ENCODE data around the gene SFSWAP. TPM values are rescaled to one million over a fixed set of nuclear protein-coding genes. Genes with fewer than 3 reads are reported as not detected.

The SFSWAP gene
- total RNA-seq, 1 donor from 2014 or later, result 83.3 TPM

- Mint-ChIP-seq H3K36me3 (ENCODE audit: low read depth) (peaks cover 2% of the 10 kb centered on the region), H3K27me3 (ENCODE audit: low read depth) (peaks cover 2% of the 10 kb centered on the region), H3K27ac (ENCODE audit: unreplicated experiment) (no peak overlapping the region), H3K4me1 (peaks cover 10% of the 10 kb centered on the region), H3K4me3 (no peak overlapping the region), H3K9me3 (peaks cover 5% of the 10 kb centered on the region)
- TF ChIP-seq CTCF (conservative IDR thresholded peaks at IDR 0.05), result no peak
- DNase-seq (ENCODE audit: low read depth, low spot score), result no peak
Observed at GRCh38 chr12:131693149-131693548, 17.7 kb upstream of the SFSWAP start.

GRCh38 chr12:131694116-131694838, 16.6 kb upstream of the SFSWAP start:
- Mint-ChIP-seq H3K36me3 (ENCODE audit: low read depth) (no peaks in the 10 kb centered on the region), H3K27ac (ENCODE audit: unreplicated experiment) (peak overlapping the region; percentile 12), H3K4me1 (peaks cover 6% of the 10 kb centered on the region), H3K27me3 (ENCODE audit: low read depth) (peaks cover 2% of the 10 kb centered on the region), H3K9me3 (peaks cover 1% of the 10 kb centered on the region), H3K4me3 (peak overlapping the region; percentile 19)
- TF ChIP-seq CTCF (conservative IDR thresholded peaks at IDR 0.05), result no peak
- DNase-seq (ENCODE audit: low read depth, low spot score), result no peak

- DNase-seq (ENCODE audit: low read depth, low spot score), result no peak
- Mint-ChIP-seq H3K4me1 (peaks cover 6% of the 10 kb centered on the region), H3K36me3 (ENCODE audit: low read depth) (no peaks in the 10 kb centered on the region), H3K27me3 (ENCODE audit: low read depth) (peaks cover 4% of the 10 kb centered on the region), H3K9me3 (no peaks in the 10 kb centered on the region), H3K4me3 (no peak overlapping the region), H3K27ac (ENCODE audit: unreplicated experiment) (no peak overlapping the region)
- TF ChIP-seq CTCF (conservative IDR thresholded peaks at IDR 0.05), result no peak
Observed at GRCh38 chr12:131695968-131696367, 14.9 kb upstream of the SFSWAP start.

GRCh38 chr12:131698286-131698685, 12.6 kb upstream of the SFSWAP start:
- H3K4me3 Mint-ChIP-seq, result no peak overlapping the region
- H3K27ac Mint-ChIP-seq (ENCODE audit: unreplicated experiment), result no peak overlapping the region
- H3K4me1 Mint-ChIP-seq, result peaks cover 6% of the 10 kb centered on the region
- no peaks in the 10 kb centered on the region for H3K36me3 Mint-ChIP-seq (ENCODE audit: low read depth)
- no peak for DNase-seq (ENCODE audit: low read depth, low spot score)
- TF ChIP-seq CTCF (conservative IDR thresholded peaks at IDR 0.05), result no peak
- H3K9me3 Mint-ChIP-seq, result peaks cover 2% of the 10 kb centered on the region
- peaks cover 4% of the 10 kb centered on the region for H3K27me3 Mint-ChIP-seq (ENCODE audit: low read depth)

GRCh38 chr12:131699434-131699833, 11.5 kb upstream of the SFSWAP start:
- H3K9me3 Mint-ChIP-seq, result peaks cover 7% of the 10 kb centered on the region
- no peak for TF ChIP-seq CTCF (conservative IDR thresholded peaks at IDR 0.05)
- H3K36me3 Mint-ChIP-seq (ENCODE audit: low read depth), result no peaks in the 10 kb centered on the region
- H3K27me3 Mint-ChIP-seq (ENCODE audit: low read depth), result peaks cover 4% of the 10 kb centered on the region
- H3K27ac Mint-ChIP-seq (ENCODE audit: unreplicated experiment), result no peak overlapping the region
- no peaks in the 10 kb centered on the region for H3K4me1 Mint-ChIP-seq
- H3K4me3 Mint-ChIP-seq, result no peak overlapping the region
- no peak for DNase-seq (ENCODE audit: low read depth, low spot score)

Measured in neural crest cell (in vitro differentiated cells).